ENCODE data around the gene SLC26A5. TPM values are rescaled to one million over a fixed set of nuclear protein-coding genes. Genes with fewer than 3 reads are reported as not detected.

Gene SLC26A5
- total and polyA plus RNA-seq, 8 donors: 0.68 to 1.6 (median 1.0) TPM

DNA sequence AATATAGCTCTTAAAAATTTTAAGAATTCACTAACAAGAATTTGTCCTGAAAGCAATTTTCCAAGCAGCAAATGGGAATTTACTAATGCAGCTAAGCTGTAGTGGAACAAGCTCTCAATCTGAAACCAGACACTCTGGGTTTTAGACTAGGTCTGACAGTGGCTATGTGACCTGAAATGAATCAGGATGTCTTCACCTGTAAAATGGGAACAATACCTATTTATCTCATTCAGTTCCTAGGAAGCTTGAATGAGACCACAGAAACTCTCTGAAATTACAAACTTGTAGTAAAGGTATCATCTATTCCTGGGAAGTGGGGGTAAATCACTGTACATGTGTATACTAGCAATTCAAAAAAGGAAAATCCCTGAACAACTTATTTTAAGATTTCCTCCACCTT, 102.7 kb downstream of the SLC26A5 start:
- no peak for DNase-seq

DNA sequence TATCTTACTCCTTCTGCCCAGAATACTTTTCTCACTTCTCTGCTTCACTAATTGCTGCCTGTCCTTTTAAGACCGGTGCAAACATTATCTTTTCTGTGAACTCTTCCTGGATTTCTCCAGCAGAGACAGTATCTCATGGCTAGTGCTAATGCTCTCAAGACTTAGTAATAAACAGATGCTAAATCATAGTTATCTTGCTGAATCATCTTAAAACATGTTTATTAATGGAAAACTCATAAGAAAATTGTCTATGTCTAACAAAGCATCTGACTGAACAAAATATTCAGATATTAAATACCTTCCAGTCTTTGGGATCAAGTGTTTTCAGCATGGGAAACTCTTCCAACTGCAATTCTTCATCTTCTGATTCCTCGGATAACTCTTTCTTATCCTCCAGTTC, 104.5 kb downstream of the SLC26A5 start:
- TF ChIP-seq, protein P1, sequence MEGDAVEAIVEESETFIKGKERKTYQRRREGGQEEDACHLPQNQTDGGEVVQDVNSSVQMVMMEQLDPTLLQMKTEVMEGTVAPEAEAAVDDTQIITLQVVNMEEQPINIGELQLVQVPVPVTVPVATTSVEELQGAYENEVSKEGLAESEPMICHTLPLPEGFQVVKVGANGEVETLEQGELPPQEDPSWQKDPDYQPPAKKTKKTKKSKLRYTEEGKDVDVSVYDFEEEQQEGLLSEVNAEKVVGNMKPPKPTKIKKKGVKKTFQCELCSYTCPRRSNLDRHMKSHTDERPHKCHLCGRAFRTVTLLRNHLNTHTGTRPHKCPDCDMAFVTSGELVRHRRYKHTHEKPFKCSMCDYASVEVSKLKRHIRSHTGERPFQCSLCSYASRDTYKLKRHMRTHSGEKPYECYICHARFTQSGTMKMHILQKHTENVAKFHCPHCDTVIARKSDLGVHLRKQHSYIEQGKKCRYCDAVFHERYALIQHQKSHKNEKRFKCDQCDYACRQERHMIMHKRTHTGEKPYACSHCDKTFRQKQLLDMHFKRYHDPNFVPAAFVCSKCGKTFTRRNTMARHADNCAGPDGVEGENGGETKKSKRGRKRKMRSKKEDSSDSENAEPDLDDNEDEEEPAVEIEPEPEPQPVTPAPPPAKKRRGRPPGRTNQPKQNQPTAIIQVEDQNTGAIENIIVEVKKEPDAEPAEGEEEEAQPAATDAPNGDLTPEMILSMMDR (IDR thresholded peaks at IDR 0.05): no peak
- H3K36me3 ChIP-seq: peaks cover 0 to 52% of the 10 kb centered on the region in 2 donors
- DNase-seq: no peak

More for the DNA sequence above, 102.7 kb downstream of the SLC26A5 start:
- ATAC-seq: no peak
- Histone ChIP-seq H3K36me3 (peaks cover 0 to 34% of the 10 kb centered on the region in 2 donors), H3K9me3 (no peaks in the 10 kb centered on the region), H3K4me3 (peak overlapping the region in 1 of 2 donors; percentile 84), H3K27ac (no peak overlapping the region), H3K27me3 (no peaks in the 10 kb centered on the region), H3K4me1 (peaks cover 1 to 44% of the 10 kb centered on the region in 2 donors)
- intact Hi-C loops (cut with DNase I): no loop called here
- TF ChIP-seq, protein P1 (IDR thresholded peaks at IDR 0.05): no peak

DNA sequence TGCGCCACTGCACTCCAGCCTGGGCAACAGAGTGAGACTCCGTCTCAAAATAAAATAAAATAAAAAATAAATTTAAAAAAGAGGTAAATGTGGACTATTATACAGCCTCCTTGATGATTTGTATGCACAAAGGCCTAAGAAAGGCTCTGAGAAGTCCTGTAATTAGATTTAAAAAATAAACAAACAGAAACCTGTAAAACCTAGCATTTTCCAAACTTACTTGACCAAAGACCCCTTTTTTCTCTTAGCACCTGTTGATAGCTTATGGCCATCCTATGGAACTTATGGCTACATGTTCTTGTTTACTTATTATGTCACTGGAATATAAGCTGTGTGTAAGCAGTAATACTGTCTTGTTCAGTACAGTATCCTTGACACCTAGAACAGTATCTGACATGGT, 107.1 kb downstream of the SLC26A5 start:
- TF ChIP-seq, protein P1 (IDR thresholded peaks at IDR 0.05): no peak
- Histone ChIP-seq H3K27ac (no peak overlapping the region), H3K36me3 (peaks cover 0 to 78% of the 10 kb centered on the region in 2 donors), H3K9me3 (no peaks in the 10 kb centered on the region), H3K4me3 (no peak overlapping the region), H3K27me3 (no peaks in the 10 kb centered on the region), H3K4me1 (peaks cover 0 to 27% of the 10 kb centered on the region in 2 donors)
- no peak for DNase-seq
- intact Hi-C loops (cut with DNase I): no loop called here
- no peak for ATAC-seq

More for the DNA sequence above, 104.5 kb downstream of the SLC26A5 start:
- H3K9me3 ChIP-seq: no peaks in the 10 kb centered on the region
- no peak for ATAC-seq
- H3K4me3 ChIP-seq: no peak overlapping the region
- H3K27ac ChIP-seq: no peak overlapping the region
- H3K4me1 ChIP-seq: peaks cover 0 to 34% of the 10 kb centered on the region in 2 donors
- no peaks in the 10 kb centered on the region for H3K27me3 ChIP-seq
- intact Hi-C loops (cut with DNase I): no loop called here

DNA sequence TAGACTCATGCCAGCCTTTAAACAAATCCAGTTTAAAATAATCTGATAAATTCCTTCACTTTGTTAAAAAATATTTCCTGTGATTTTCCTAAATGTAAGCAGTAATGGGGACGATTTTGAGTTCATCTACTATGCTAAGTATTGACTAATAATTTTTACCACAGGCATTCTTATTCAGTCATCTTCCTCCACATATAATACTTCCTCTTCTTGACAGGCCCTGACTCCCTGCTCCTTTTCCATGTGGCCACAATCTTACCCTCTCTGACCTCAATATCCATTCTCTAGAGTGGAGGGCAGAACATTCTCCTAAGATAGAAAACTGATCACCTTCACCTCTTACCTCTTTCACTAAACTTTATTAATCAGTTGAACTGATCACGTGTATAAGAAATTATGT, 109.2 kb downstream of the SLC26A5 start:
- no peak for ATAC-seq
- DNase-seq: no peak
- Histone ChIP-seq H3K4me1 (peaks cover 0 to 10% of the 10 kb centered on the region in 2 donors), H3K4me3 (no peak overlapping the region), H3K36me3 (peaks cover 0 to 89% of the 10 kb centered on the region in 2 donors), H3K9me3 (no peaks in the 10 kb centered on the region), H3K27me3 (no peaks in the 10 kb centered on the region), H3K27ac (no peak overlapping the region)
- intact Hi-C loops (cut with DNase I): no loop called here
- TF ChIP-seq, protein P1 (IDR thresholded peaks at IDR 0.05): no peak

DNA sequence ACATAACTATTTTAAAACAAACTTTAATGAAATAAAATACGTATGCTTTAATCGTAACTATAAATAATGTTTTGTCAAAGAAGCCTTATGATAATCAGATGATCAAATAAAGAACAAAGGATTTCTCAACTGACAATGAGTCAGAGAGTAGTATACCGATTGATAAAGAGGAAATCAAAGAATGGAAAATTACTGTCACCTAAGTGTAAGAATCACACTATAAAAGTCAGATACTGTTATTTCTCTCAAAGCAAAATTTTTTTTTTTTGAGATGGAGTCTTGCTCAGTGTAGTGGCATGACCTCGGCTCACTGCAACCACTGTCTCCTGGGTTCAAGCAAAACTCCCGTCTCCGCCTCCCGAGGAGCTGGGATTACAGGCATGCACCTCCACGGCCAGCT, 120.3 kb downstream of the SLC26A5 start:
- no peaks in the 10 kb centered on the region for H3K9me3 ChIP-seq
- TF ChIP-seq, protein P1 (IDR thresholded peaks at IDR 0.05): no peak
- H3K36me3 ChIP-seq: peaks cover 2 to 76% of the 10 kb centered on the region in 2 donors
- H3K27ac ChIP-seq: no peak overlapping the region
- intact Hi-C loops (cut with DNase I): no loop called here
- H3K27me3 ChIP-seq: no peaks in the 10 kb centered on the region
- H3K4me3 ChIP-seq: no peak overlapping the region
- H3K4me1 ChIP-seq: no peaks in the 10 kb centered on the region
- ATAC-seq: no peak
- DNase-seq: no peak

Other genes with a start within 250 kb of the SLC26A5 start
- gene PMPCB, start 148.8 kb downstream of the SLC26A5 start, total RNA-seq: 10 to 100 TPM; 44.5 to 47.0 TPM
- gene PMPCB, start 148.8 kb downstream of the SLC26A5 start, polyA plus RNA-seq (ENCODE audit: insufficient read length in 6 of 6): 100 to 1,000 TPM in 2 of 6 donors, 10 to 100 TPM in 4; 81.6 to 104 (median 87.6) TPM
- gene DNAJC2, start 101.4 kb downstream of the SLC26A5 start, total RNA-seq: 10 to 100 TPM; 12.9 to 20.4 TPM
- 10 to 100 TPM; 47.9 to 56.2 (median 49.9) TPM for gene DNAJC2, start 101.4 kb downstream of the SLC26A5 start, polyA plus RNA-seq (ENCODE audit: insufficient read length in 6 of 6)
- 100 to 1,000 TPM in 1 of 2 donors, 10 to 100 TPM in 1; 98.1 to 136 TPM for gene PSMC2, start 98.6 kb downstream of the SLC26A5 start, total RNA-seq
- 100 to 1,000 TPM in 1 of 6 donors, 10 to 100 TPM in 5; 90.4 to 101 (median 95.2) TPM for gene PSMC2, start 98.6 kb downstream of the SLC26A5 start, polyA plus RNA-seq (ENCODE audit: insufficient read length in 6 of 6)

Data from left lung (tissue), 10 donors.